Measurements from ENCODE around the gene TC2N.
"Not testable (repeated sequence)": the region's sequence is repeated elsewhere in the genome, so short reads cannot be mapped to it uniquely, and the experiment has no call there.

Gene TC2N

DNA sequence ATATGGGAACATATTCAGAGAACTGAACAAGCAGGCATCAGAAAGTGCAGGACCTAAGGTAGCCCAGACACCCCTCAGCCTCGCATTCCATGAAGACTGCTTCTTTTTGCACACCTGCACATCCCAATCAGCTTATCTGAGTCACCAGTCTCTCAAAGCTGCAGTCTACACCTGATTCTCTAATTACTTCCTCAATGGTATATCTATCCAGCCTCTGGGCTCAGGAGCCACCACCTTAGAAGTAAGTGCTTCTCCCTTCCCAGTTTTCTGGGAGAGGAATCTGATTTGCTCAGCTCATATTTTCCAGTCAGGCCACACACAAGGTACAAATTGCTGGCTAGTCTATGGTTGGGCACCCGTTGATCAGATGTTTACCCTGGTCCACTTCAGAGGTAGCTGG is 21.7 kb downstream of the TC2N start:
- H3K4me3 ChIP-seq (ENCODE audit: low read length), result no peak overlapping the region
- TF ChIP-seq, protein P1, sequence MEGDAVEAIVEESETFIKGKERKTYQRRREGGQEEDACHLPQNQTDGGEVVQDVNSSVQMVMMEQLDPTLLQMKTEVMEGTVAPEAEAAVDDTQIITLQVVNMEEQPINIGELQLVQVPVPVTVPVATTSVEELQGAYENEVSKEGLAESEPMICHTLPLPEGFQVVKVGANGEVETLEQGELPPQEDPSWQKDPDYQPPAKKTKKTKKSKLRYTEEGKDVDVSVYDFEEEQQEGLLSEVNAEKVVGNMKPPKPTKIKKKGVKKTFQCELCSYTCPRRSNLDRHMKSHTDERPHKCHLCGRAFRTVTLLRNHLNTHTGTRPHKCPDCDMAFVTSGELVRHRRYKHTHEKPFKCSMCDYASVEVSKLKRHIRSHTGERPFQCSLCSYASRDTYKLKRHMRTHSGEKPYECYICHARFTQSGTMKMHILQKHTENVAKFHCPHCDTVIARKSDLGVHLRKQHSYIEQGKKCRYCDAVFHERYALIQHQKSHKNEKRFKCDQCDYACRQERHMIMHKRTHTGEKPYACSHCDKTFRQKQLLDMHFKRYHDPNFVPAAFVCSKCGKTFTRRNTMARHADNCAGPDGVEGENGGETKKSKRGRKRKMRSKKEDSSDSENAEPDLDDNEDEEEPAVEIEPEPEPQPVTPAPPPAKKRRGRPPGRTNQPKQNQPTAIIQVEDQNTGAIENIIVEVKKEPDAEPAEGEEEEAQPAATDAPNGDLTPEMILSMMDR (IDR thresholded peaks at IDR 0.05; ENCODE audit: insufficient read depth, low read depth, low read length, missing control alignments), result no peak
- peak; percentile 32 for DNase-seq (ENCODE audit: low read depth)

DNA sequence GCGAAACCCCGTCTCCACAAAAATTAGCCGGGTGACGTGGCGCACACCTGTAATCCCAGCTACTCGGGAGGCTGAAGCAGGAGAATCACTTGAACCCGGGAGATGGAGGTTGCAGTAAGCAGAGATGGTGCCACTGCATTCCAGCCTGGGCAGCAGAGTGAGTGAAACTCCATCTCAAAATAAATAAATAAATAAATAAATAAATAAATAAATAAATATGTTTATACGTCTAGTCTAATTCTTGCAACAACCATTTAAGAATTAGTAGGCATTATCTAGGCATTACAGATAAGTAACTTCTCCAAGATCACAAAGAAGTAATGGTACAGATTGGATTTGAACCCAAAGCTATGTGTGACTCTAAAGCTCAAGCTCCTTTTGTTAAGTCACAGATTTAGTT is 22.3 kb downstream of the TC2N start:
- DNase-seq (ENCODE audit: low read depth); H3K4me3 ChIP-seq (ENCODE audit: low read length): not testable (repeated sequence)

DNA sequence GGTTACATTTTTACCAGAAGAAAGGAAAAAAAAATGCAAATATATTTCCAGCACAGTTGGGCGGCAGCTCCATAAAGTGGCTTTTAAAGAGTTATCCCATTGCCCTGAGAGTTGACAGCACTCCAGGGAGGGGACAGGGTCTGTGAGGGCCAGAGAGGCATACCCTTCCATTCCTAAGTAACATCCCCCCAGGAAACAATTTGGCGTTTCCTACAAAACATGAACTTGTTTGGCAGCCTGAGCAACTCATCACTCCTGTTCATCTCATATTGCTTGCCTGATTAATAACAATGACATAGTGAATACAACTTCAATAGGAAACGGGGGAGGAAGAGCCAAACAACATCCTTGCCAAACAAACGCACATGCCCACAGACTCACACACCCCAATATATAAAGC is 23.3 kb downstream of the TC2N start:
- TF ChIP-seq, protein P1 (IDR thresholded peaks at IDR 0.05; ENCODE audit: insufficient read depth, low read depth, low read length, missing control alignments), result no peak
- no peak for DNase-seq (ENCODE audit: low read depth)
- H3K4me3 ChIP-seq (ENCODE audit: low read length), result no peak overlapping the region

DNA sequence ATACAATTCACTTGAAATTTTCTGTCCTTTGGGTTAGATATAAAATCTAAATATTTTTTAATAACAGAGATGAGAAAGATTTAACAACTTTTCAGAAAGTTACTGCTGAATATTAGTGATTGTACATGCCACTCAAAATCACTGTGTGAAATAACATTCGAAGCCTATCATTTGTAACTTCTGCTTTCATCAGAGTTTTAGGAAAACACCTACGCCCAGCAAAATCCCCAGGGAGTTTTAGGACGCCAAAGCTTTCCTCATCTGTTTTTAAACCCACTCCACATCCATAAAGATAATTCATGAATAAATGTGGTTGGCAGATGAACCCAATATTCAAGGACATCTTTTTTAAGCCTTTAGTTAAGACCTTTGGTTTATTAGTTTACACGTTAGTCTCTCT is 23.9 kb downstream of the TC2N start:
- DNase-seq (ENCODE audit: low read depth), result no peak
- H3K4me3 ChIP-seq (ENCODE audit: low read length), result no peak overlapping the region
- TF ChIP-seq, protein P1 (IDR thresholded peaks at IDR 0.05; ENCODE audit: insufficient read depth, low read depth, low read length, missing control alignments), result no peak

DNA sequence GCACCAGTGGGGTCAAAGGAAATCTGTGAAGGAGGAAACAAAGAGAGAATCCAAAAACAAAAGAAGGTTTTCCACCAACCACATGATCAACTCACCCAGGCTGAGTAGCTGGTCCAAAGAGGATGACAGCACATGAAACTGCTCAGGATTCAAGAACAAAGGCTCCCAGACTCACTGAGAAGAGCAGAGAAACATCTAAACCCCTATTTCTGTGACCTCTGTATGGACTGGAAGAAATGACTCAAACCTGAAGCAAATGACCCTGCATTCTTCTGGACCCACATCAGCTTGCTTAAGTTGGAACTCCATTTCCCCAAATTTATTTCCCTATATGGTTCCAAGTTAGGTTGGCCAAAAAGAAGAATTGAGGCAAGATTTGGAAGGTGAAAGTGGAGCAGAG is 26.3 kb downstream of the TC2N start:
- no peak for DNase-seq (ENCODE audit: low read depth)
- no peak overlapping the region for H3K4me3 ChIP-seq (ENCODE audit: low read length)
- TF ChIP-seq, protein P1 (IDR thresholded peaks at IDR 0.05; ENCODE audit: insufficient read depth, low read depth, low read length, missing control alignments), result no peak

DNA sequence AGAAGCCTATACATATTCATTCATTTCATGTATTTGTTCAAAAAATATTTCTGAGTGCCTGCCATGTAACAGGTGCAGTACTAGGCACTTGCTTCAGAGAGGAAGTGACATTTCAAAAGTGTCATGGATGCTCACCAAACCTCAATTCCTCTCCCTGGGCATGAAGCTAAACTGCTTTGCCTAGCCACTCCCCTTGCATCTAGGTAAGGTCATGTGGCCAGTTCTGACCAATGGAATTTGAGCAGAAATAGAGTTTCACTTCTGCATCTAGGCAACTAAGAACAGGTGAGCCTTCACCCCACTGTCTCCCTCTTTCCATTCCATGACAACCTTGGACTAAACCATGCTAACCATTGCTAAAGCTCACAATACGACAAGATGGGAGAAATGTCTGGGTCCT is 27.6 kb downstream of the TC2N start:
- H3K4me3 ChIP-seq (ENCODE audit: low read length), result no peak overlapping the region
- TF ChIP-seq, protein P1 (IDR thresholded peaks at IDR 0.05; ENCODE audit: insufficient read depth, low read depth, low read length, missing control alignments), result no peak
- no peak for DNase-seq (ENCODE audit: low read depth)

DNA sequence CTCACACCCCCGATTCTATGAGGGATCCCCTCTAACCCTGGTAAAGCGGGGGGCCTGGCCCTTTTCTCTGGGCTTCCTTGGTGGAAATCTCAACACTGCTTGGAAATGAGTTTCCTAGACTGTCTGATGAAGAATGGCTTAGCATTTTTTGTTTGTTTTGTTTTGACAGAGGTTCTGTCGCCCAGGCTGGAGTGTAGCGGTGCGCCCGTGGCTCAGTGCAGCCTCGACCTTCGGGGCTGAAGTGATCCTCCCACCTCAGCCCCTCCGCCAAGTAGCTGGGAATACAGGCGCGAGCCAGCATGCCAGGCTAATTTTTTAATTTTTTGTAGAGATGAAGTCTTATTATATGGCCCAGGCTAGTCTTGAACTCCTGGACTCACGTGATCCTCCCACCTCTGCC is 30.3 kb downstream of the TC2N start:
- TF ChIP-seq, protein P1 (IDR thresholded peaks at IDR 0.05; ENCODE audit: insufficient read depth, low read depth, low read length, missing control alignments), result no peak
- DNase-seq (ENCODE audit: low read depth), result no peak
- H3K4me3 ChIP-seq (ENCODE audit: low read length), result peak overlapping the region; percentile 75

Measured in epithelial cell of esophagus (primary cell).